HG02763 (cell line): ENCODE results near the gene ZIC5.
"Not testable (repeated sequence)": the region's sequence is repeated elsewhere in the genome, so short reads cannot be mapped to it uniquely, and the experiment has no call there.

Experiments
- ATAC-seq: cut with Tn5 transposase; IDR thresholded peaks from one replicate; pipeline ENCODE4 v1.9.1; 2021; ENCODE audit warnings: mild to moderate bottlenecking, moderate library complexity; ENCODE audit not compliant: unreplicated experiment

ZIC5 gene

DNA sequence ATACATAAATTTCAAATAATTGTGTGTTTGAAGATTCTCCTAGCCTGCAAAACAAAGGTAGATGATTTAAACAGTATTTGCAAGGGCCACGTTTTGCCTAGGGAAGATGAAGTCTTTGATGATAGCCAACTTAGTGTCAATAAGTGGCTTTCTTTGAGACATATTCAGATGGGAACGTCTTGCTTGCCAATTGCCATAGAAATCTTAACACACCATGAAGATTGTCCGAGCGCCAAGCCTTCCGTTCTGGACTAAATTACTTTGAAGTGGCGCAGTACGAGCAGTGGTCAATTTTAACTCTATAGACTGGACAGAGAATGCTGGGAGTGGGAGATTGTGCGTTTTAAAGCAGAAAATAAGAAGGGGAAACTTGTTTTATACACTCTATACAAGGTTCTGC lies 9.9 kb downstream of the ZIC5 start:
- ATAC-seq = no peak

DNA sequence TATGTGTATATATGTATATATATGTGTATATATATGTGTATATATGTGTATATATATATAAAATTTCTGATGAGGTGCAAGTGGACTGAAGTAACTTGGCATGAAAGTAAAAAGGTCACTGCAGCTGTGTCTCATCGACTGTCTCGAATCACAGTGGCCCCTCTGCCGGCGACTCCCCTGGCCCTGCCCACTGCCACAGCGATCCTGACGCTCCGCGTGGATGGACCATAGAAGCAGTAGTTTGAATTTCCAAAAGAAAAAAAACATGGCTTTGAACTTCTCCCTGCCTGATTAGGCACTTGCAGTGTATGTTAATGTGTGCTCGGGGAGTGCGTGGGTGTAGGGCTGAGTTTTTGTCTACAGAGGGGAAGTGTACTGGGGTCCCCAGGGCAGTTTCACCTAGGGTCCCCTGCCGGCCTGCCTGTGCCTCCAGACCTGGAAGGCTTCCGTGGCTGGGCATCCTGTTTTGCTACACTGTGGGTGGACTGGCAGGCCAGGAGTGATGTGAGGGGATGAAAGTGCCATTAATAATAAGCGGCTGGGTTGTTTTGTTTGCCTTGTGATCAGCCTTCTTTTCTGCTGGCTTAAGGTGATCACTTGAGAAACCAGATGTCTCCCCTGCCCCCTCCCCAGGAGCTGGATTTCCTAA lies 10.8 kb downstream of the ZIC5 start:
- ATAC-seq = no peak

DNA sequence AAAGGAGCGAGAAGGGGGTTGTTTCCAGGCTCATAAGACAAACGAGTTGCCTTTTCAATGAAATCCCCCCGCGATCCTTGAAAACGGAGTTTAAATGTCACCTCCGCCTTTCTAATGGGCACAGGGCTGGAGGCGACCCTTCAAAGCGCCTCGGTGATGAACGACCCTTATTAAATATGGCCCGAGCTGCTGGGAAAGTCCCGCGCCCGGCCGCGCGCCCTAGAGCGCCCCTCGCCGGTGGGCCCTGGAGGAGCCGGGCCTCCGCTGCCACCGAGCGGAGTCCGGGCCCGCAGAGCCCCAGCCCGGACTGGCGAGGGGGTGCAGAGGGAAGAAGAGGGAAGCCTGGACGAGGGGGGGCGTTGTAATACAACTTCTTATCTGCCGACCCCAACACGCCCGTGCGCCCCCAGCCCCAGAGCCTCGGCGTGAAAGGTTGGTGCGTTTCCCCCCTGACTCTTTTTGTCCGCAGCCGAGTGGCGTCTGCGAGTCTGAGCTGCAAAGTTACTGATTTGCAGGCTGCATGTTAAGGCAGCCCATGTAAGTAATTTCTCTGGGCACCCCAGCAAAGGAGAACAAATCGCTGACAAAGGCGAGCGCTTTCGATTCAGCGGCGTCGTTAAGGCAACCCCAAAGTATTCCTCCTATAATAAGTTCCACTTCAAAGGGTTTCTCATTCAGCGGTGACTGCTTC lies 11.9 kb downstream of the ZIC5 start:
- ATAC-seq = no peak

- ATAC-seq = no peak
These were observed 12.4 kb downstream of the ZIC5 start for GRCh38 chr13:99959127-99959539.

DNA sequence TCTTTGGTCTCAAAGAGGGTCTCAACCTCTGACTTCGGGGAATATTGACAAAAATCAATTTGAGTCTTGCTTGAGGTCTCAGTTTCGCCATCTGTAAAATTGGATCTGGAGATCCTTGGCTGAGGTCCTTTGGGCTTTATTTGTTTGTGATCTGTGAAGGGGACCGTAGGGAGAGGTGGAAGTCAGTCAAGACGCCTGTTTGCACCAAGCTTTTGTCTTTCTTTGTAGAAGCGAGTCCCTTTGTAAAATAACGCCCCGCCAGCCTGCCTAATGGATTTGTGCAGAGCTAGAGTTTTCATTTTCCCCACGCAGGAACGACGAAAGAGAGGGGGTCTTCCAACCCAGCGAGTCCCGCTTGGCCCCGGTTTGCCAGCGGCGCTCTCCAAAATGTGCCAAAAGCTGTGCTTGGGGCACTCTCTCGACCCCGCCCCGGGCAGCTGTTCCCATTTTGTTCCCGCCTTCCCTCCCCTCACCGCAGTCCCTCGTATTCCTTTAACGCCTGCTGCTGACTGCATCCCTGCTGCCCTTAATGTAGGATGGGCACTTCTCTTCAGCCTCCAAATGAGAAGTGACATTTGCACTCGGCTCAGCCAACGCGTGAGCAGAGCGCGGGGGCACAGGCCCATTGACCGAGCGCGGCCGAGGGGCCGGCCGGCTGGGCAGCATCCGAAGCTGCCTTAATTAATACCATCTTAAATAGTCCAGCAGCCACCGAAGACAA lies 13.0 kb downstream of the ZIC5 start:
- ATAC-seq = no peak

DNA sequence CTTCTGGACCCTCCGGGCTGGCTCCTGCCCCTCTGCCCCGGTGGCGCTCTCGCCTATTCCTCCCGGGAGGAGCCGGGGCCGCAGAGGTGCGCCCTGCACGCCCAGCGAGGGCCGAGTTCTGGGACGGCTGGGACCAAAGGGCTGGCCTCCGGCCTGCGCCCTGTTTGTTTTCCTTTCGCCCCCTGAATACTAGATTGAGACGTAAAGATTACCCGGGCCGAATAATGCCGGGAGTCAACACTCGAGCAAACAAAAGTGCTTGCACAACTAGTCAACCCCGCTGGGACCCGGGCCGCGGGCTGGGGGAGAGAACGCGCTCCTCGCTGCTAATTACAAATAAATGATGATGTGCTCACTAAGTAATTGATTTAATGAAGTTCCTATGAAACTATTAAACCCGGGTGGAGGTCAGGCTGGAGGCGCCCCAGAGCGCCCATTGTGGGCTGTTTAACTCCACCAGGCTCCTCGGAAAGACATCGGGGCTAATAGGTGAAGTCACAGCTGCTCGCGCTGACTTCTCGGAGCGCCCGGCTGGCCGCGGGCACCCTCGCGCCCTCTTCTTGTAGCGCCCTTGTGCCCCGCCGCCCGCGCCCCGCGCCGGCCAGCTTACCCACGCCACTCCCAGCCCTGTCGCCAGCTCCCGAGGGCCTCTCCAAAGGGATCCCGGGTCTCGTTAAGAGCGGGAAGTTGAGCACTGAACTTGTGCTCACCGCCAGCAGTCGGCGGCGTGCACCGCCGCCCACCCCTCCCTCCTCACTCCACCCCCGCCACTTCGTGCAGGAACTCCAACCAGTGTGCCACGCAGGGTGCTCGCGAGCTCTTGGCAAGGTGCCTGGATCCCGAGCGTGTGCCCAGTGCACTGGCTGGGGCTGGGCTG lies 14.9 kb downstream of the ZIC5 start:
- ATAC-seq = no peak

DNA sequence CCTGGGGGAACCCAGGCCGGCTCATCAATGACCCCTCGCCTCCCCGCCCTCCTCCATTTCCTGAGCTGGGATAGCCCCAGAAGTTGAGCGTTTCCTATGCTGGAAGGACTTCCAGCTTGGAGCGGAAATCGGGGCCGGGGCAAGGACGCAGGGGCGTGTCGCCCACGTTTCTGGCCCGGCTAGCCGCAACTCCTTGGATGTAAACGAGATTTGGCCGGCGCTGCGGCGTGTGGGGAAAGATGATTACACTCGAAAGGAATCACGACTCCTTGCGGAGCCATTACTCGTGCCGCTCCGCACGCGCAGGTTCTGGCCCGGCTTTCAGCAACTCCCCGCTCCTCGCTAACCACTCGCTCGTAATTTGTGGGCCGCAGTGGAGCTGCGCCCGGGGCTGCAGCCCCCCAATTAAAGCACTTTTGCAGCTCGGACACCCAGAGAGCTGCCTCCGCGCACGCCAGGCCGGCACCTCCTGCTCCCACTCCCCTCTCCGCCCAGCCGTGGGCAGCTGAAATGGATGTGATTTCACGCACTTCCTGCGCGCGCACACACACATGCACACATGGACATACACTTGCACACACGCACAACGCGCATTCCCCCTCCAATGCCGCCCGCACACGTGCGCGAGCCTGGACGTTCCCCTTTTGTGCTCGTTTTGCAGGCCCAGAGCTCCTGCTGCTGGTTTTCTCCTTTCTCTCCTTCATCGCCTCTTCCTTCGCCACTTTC lies 15.7 kb downstream of the ZIC5 start:
- ATAC-seq = no peak

DNA sequence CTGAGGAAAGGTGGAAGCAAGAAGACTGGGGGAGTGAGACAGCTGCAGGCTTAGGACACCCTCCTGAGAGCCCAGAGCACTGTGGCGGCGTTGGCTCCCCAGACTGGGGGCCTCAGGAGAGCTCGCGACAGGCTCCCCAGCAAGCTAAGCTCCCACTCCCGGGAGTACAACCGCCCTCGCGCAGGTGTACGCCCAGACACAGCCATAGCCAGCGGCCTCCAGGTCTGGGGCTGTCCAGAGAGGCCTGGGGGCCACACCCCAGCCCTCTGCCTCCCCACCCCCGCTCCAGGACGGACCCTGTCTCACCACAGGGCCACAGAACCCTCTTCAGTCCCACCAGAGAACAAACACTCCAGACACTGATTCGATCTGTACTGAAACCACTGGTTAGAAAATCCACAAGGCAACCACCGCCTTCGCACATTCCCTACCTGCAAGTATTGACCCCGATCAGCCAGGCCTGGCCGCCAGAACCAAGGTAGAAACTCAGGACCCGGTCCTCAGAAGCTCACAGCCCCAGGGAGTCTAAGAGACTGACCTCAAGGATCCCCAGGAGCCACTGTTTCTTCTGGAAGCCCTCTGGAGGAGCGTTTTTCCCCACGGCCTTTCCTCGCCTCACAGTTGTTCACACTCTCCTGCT lies 16.3 kb downstream of the ZIC5 start:
- no peak for ATAC-seq

- ATAC-seq = no peak
These were observed 18.3 kb downstream of the ZIC5 start for GRCh38 chr13:99953138-99953755.

- ATAC-seq = not testable (repeated sequence)
These were observed 19.9 kb downstream of the ZIC5 start for GRCh38 chr13:99951666-99952065.

GRCh38 chr13:99949679-99950413 lies 21.7 kb downstream of the ZIC5 start:
- no peak for ATAC-seq

DNA sequence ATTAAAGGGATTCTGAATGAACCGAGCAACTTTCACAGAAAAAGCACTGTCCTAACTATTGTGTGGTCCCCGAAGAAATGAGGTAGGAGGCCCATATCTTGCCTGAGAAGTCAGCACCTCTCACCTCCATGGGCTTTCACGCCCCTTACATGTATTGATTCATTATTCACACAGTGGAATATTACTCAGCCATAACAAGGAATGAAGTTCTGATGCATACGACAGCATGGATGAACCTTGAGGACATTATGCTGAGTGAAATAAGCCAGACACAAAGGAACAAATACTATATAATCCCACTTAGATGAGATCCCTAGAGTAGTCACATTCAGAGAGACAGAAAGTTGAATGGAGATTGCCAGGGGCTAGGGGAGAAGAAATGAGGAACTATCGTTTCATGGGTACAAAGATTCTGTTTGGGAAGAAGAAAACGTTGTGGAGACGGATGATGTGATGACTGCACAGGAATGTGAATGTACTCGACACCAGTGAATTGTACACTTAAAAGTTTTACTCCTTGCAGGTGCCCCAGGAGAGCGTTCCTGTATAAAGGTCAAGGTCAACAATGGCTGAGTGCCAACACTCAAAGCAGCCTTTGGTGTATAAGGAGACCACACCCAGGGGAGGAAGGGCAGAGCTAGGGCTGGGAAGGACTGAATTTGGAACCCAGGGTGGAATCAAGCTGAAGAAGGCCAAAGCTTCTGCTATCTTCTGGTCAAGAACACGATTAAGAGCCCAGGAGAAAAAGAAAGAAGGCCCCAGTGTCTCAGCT lies 22.5 kb downstream of the ZIC5 start:
- no peak for ATAC-seq

- no peak for ATAC-seq
These were observed 23.2 kb downstream of the ZIC5 start for GRCh38 chr13:99948411-99948810.

- no peak for ATAC-seq
These were observed 23.9 kb downstream of the ZIC5 start for GRCh38 chr13:99947666-99948065.

DNA sequence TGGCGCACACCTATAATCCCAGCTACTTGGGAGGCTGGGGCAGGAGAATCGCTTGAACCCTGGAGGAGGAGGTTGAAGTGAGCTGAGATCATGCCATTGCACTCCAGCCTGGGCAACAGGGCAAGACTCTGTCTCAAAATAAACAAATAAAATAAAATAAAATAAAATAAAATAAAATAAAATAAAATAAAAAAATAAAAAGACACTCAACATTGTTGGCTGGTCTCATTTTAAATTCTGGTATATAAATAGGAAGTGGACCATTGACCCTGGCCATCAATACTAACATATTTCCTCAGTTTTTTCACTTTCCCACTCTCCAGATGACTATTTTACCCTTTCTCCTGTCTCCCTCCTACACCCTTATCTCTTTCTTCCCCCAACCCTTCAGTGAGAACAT lies 26.1 kb downstream of the ZIC5 start:
- ATAC-seq = not testable (repeated sequence)

- no peak for ATAC-seq
These were observed 27.0 kb downstream of the ZIC5 start for GRCh38 chr13:99944606-99945005.

GRCh38 chr13:99944102-99944501 lies 27.5 kb downstream of the ZIC5 start:
- ATAC-seq = no peak

DNA sequence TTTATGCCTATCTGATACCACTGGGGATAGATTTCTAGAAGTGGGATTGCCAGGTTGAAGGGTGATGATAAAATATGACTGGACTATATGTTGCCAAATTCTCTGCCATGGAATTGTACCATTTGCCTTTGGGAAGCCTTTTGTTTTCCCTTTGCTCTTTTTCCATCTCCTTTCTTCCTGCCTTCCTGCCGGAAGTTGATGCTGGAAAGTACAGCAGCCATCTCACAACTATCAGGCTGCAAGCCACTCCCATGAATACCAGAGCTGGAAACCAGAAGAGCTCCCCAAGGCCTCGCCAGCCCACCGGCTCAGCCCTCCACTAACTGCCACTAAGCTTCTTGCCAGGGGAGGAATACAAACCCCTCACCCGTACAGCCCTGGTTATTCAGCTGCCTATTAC lies 29.7 kb downstream of the ZIC5 start:
- no peak for ATAC-seq
